ENCODE measurements around the gene MREG. TPM values are rescaled to one million over a fixed set of nuclear protein-coding genes. Genes with fewer than 3 reads are reported as not detected.

MREG gene
- total RNA-seq, 4 donors from 2014 or later, result 2.9 to 14.6 (median 3.6) TPM

- Histone ChIP-seq H3K4me3 (no peak overlapping the region), H3K27ac (no peak overlapping the region), H3K36me3 (peaks cover 0 to 15% (median 2%) of the 10 kb centered on the region in 3 donors), H3K27me3 (no peaks in the 10 kb centered on the region), H3K4me1 (no peaks in the 10 kb centered on the region), H3K9me3 (no peaks in the 10 kb centered on the region)
- TF ChIP-seq POLR2A (IDR thresholded peaks at IDR 0.05) (no peak), CTCF (IDR thresholded peaks at IDR 0.05) (no peak), EP300 (IDR thresholded peaks at IDR 0.05) (no peak)
- no peak for DNase-seq (ENCODE audit: low spot score in 2 of 2)
- WGBS, 2 donors, result 96 to 97% methylated on average over 2 of the region's 2 CpGs
Measured at GRCh38 chr2:216052420-216052819, 39.1 kb upstream of the MREG start.

GRCh38 chr2:216051350-216051749 is 38.0 kb upstream of the MREG start:
- 85 to 88% methylated on average over 3 of the region's 3 CpGs for WGBS, 2 donors
- Histone ChIP-seq H3K27me3 (no peaks in the 10 kb centered on the region), H3K27ac (no peak overlapping the region), H3K4me3 (no peak overlapping the region), H3K36me3 (peaks cover 0 to 15% (median 2%) of the 10 kb centered on the region in 3 donors), H3K4me1 (no peaks in the 10 kb centered on the region), H3K9me3 (no peaks in the 10 kb centered on the region)
- DNase-seq (ENCODE audit: low spot score in 2 of 2), result no peak
- TF ChIP-seq CTCF (IDR thresholded peaks at IDR 0.05), result no peak
- no peak for TF ChIP-seq POLR2A (IDR thresholded peaks at IDR 0.05)
- TF ChIP-seq EP300 (IDR thresholded peaks at IDR 0.05), result no peak

- Histone ChIP-seq H3K4me3 (no peak overlapping the region), H3K36me3 (peaks cover 0 to 17% (median 2%) of the 10 kb centered on the region in 3 donors), H3K4me1 (no peaks in the 10 kb centered on the region), H3K9me3 (no peaks in the 10 kb centered on the region), H3K27ac (no peak overlapping the region), H3K27me3 (no peaks in the 10 kb centered on the region)
- no peak for TF ChIP-seq POLR2A (IDR thresholded peaks at IDR 0.05)
- no peak for TF ChIP-seq CTCF (IDR thresholded peaks at IDR 0.05)
- TF ChIP-seq EP300 (IDR thresholded peaks at IDR 0.05), result no peak
- no peak for DNase-seq (ENCODE audit: low spot score in 2 of 2)
- 61 to 62% methylated on average over 2 of the region's 2 CpGs for WGBS, 2 donors
Measured at GRCh38 chr2:216049452-216049851, 36.1 kb upstream of the MREG start.

GRCh38 chr2:216047397-216047796 is 34.0 kb upstream of the MREG start:
- no peaks in the 10 kb centered on the region for H3K27me3 ChIP-seq
- H3K4me1 ChIP-seq, result no peaks in the 10 kb centered on the region
- no peak overlapping the region for H3K27ac ChIP-seq
- no peaks in the 10 kb centered on the region for H3K9me3 ChIP-seq
- H3K36me3 ChIP-seq, result peaks cover 0 to 32% (median 2%) of the 10 kb centered on the region in 3 donors
- no peak overlapping the region for H3K4me3 ChIP-seq
- TF ChIP-seq POLR2A (IDR thresholded peaks at IDR 0.05), result no peak
- DNase-seq (ENCODE audit: low spot score in 2 of 2), result no peak
- 73 to 74% methylated on average over 2 of the region's 2 CpGs for WGBS, 2 donors

GRCh38 chr2:216044883-216045486 is 31.6 kb upstream of the MREG start:
- Histone ChIP-seq H3K4me1 (no peaks in the 10 kb centered on the region), H3K9me3 (no peaks in the 10 kb centered on the region), H3K27ac (no peak overlapping the region), H3K4me3 (no peak overlapping the region), H3K36me3 (peaks cover 0 to 43% (median 0%) of the 10 kb centered on the region in 3 donors), H3K27me3 (no peaks in the 10 kb centered on the region)
- DNase-seq (ENCODE audit: low spot score in 2 of 2), result no peak
- 40 to 50% methylated on average over 5 of the region's 5 CpGs for WGBS, 2 donors
- no peak for TF ChIP-seq POLR2A (IDR thresholded peaks at IDR 0.05)
- no peak for TF ChIP-seq CTCF (IDR thresholded peaks at IDR 0.05)
- no peak for TF ChIP-seq EP300 (IDR thresholded peaks at IDR 0.05)
